ENCODE measurements around the gene TMEM150C.

Gene TMEM150C

GRCh38 chr4:82561786-82562563 lies at the start of gene TMEM150C:
TMEM150C (minus strand) TSS chr4:82561988; CDS start chr4:82504657, 57,331 bp downstream.
- no peak for DNase-seq

- no peak for DNase-seq
Measured at GRCh38 chr4:82611527-82611926, 49.7 kb upstream of the TMEM150C start.

GRCh38 chr4:82610041-82610440 lies 48.3 kb upstream of the TMEM150C start:
- DNase-seq = no peak

GRCh38 chr4:82606622-82607021 lies 44.8 kb upstream of the TMEM150C start:
- DNase-seq = no peak

GRCh38 chr4:82604522-82604921 lies 42.7 kb upstream of the TMEM150C start:
- no peak for DNase-seq

GRCh38 chr4:82601242-82602015 lies 39.6 kb upstream of the TMEM150C start:
- DNase-seq = no peak

- no peak for DNase-seq
Measured at GRCh38 chr4:82599336-82599735, 37.5 kb upstream of the TMEM150C start.

- no peak for DNase-seq
Measured at GRCh38 chr4:82594456-82594855, 32.7 kb upstream of the TMEM150C start.

- DNase-seq = no peak
Measured at GRCh38 chr4:82593411-82593810, 31.6 kb upstream of the TMEM150C start.

- no peak for DNase-seq
Measured at GRCh38 chr4:82592639-82593038, 30.9 kb upstream of the TMEM150C start.

GRCh38 chr4:82591592-82591991 lies 29.8 kb upstream of the TMEM150C start:
- no peak for DNase-seq

GRCh38 chr4:82589756-82590155 lies 28.0 kb upstream of the TMEM150C start:
- no peak for DNase-seq

- no peak for DNase-seq
Measured at GRCh38 chr4:82588771-82589270, 27.0 kb upstream of the TMEM150C start.

GRCh38 chr4:82587826-82588540 lies 26.2 kb upstream of the TMEM150C start:
- no peak for DNase-seq

GRCh38 chr4:82585690-82586435 lies 24.1 kb upstream of the TMEM150C start:
- no peak for DNase-seq

GRCh38 chr4:82584931-82585330 lies 23.1 kb upstream of the TMEM150C start:
- DNase-seq = no peak

- DNase-seq = no peak
Measured at GRCh38 chr4:82583897-82584587, 22.3 kb upstream of the TMEM150C start.

- DNase-seq = no peak
Measured at GRCh38 chr4:82579932-82580331, 18.1 kb upstream of the TMEM150C start.

GRCh38 chr4:82578935-82579334 lies 17.1 kb upstream of the TMEM150C start:
- no peak for DNase-seq

GRCh38 chr4:82577451-82577850 lies 15.7 kb upstream of the TMEM150C start:
- DNase-seq = no peak

GRCh38 chr4:82569727-82570126 lies 7.9 kb upstream of the TMEM150C start:
- DNase-seq = no peak

- DNase-seq = no peak
Measured at GRCh38 chr4:82569076-82569475, 7.3 kb upstream of the TMEM150C start.

All from CD4-positive, alpha-beta T cell treated with Interleukin-17A for 1 hour (primary cell).